NCI-H446 (cell line): ENCODE measurements around the gene AXDND1.
"Not testable (repeated sequence)": the region's sequence is repeated elsewhere in the genome, so short reads cannot be mapped to it uniquely, and the experiment has no call there.

Source experiments
- DNase-seq, 2 experiments: peaks; one replicate each; lab custom pipeline; 2025; lab: John Stamatoyannopoulos, UW

AXDND1 gene

GRCh38 chr1:179474713-179475112 lies 108.9 kb downstream of the AXDND1 start:
- DNase-seq, result no peak

DNA sequence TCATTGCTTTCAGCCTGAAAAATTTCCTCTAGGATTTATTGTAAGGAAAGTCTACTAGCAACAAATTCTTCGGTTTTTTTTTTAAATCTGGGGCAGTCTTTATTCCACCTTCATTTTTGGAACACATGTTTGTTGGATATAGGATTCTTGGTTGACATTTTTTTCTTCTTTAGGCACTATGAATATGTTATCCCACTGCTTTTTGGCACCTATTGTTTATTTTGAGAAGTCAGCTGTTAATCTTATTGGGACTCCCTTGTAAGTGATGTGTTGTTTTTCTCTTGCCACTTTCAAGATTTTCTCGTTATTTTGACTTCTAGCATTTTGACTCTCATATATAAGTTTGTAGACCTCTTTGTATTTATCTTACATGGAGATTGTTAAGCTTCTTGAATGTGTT lies 110.7 kb downstream of the AXDND1 start:
- no peak for DNase-seq

GRCh38 chr1:179478370-179478769 lies 112.6 kb downstream of the AXDND1 start:
- DNase-seq, result no peak

DNA sequence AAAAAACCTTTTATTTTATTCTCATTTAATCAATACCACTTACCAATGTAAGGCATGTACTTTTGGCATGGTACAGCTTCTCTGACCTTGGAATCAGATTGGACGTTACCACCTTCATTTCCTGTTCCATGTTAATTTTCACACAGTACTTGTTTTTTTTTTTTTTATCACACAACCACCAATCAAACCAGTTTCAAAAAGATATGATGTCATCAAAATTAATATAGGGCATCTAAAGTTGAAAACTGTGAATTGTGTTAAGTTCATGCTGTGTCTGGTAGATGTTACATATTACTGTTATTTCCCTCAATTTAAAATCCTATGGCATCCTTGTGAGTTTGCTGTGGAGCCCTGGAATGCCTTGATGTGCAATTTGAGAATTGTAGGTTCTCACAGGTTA lies 124.8 kb downstream of the AXDND1 start:
- DNase-seq, result no peak

DNA sequence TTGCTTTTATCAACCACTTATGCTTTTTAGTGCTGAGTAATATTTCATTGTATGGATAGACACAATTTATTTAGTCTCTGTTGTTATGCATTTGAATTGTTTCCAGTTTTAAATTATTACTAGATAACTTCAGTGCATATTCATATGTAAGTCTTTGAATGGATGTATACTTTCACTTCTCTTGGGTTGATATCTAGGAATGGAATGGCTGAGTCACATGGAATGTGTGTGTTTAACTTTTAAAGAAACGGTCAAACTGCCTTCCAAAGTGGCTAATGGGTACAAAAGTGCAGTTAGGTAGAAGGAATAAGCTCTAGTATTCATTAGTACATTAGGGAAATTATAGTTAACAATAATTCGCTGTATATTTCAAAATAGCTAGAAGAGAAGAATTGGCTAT lies 127.6 kb downstream of the AXDND1 start:
- DNase-seq, result no peak

DNA sequence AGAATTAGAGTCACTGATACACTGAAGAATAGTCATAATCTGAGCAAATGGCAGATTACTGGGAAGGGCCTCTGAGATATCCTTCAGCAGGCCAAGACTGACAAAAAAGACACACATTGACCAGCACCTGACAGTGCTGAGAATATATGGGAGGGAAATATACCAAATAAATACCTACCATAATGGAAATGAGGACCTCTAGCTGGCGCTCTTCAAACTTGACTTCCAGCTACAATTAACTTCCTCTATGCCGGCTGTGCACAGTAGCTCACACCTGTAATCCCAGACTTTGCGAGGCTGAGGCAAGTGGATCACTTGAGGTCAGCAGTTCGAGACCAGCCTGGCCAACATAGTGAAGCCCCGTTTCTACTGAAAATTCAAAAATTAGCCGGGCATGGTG lies 140.4 kb downstream of the AXDND1 start:
- DNase-seq, result no peak

DNA sequence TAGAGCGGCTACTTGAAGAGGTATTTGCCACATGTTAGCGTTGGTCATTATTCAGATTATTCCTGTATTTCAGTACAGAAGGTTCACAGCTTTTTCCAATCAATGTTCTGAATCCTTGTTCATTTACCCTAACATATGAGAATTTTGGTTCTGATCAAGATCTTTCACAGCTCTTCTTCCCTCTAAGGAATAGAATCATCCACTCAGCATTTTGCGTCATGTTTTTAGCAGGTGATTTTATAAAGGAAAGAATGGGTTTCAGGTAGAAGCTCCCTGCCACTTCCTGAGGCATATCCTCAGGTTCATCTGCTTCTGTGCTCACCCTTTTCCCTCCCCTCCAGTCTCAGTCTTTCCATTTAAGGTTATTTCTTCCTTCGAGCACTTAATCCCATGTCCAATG lies 143.6 kb downstream of the AXDND1 start:
- no peak for DNase-seq

GRCh38 chr1:179510038-179510437 lies 144.3 kb downstream of the AXDND1 start:
- DNase-seq, result no peak

- no peak for DNase-seq
These were observed 151.4 kb downstream of the AXDND1 start for GRCh38 chr1:179516976-179517705.

DNA sequence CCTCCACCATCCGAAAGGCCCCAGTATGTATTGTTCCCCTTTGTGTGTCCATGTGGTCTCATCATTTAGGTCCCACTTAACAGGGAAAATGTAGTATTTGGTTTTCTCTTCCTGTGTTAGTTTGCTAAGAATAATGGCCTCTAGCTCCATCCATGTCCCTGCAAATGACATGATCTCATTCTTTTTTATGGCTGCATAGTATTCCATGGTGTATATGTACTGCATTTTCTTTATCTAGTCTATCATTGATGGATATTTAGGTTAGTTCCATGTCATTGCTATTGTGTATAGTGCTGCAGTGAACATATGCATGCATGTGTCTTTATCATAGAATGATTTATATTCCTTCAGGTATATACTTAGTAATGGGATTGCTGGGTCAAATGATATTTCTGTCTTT lies 152.8 kb downstream of the AXDND1 start:
- not testable (repeated sequence) for DNase-seq

GRCh38 chr1:179529482-179530195 lies 163.9 kb downstream of the AXDND1 start:
- DNase-seq, result no peak

DNA sequence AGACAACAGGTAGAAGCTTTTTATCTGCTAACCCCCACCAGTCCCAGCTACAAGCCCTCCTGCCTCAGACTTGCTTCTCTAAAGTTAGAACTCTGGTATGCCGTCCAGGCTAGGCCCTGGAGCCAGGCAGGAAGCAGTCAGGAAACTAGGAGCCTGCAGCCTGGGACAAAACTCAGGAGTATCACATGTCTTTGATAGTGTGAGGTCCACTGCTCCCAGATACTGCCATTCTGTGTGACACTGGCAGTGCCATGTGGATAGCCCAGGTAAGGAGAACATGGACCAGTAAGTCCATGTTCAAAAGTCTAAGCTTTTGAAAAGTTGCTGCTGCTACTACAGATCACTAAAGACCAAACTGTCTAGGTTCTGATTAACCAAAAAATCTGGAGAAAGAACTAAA lies 164.6 kb downstream of the AXDND1 start:
- DNase-seq, result no peak

- DNase-seq, result no peak
These were observed 176.0 kb downstream of the AXDND1 start for GRCh38 chr1:179541774-179542173.

GRCh38 chr1:179545321-179545720 lies 179.6 kb downstream of the AXDND1 start:
- no peak for DNase-seq

- no peak for DNase-seq
These were observed 181.3 kb downstream of the AXDND1 start for GRCh38 chr1:179547021-179547535.

DNA sequence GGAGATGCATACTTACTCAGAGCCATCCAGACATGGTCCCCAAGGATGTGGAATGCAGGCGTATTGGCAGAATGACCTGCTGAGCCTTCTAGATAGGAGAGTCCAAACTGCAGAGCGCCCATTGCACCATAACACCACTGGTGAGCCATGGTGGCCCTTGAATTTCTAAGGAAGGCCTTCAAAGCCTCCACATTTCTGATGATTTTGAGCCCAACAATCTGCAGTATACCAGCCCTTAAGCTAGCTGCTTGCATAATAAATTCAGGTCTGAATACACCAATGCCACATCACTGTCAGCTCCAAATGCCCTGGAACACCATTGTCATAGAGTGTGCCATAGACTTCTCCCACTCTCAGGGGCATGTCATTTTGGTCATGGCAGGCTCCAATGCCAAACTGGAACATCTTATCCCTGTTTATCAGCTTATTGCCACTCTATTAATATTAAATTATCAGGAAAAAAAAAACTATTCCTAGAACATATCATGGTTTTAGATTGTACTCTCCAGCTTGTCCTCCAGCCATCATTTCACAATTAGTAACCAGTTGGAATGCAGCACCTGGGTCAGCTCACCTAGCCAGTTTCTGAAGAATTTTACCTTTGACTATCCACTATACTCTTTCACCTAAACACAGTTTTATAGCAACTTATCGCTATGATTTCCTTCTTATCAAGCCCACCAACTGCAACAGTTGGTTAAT lies 183.0 kb downstream of the AXDND1 start:
- no peak for DNase-seq

- DNase-seq, result no peak
These were observed 183.6 kb downstream of the AXDND1 start for GRCh38 chr1:179549368-179549700.

DNA sequence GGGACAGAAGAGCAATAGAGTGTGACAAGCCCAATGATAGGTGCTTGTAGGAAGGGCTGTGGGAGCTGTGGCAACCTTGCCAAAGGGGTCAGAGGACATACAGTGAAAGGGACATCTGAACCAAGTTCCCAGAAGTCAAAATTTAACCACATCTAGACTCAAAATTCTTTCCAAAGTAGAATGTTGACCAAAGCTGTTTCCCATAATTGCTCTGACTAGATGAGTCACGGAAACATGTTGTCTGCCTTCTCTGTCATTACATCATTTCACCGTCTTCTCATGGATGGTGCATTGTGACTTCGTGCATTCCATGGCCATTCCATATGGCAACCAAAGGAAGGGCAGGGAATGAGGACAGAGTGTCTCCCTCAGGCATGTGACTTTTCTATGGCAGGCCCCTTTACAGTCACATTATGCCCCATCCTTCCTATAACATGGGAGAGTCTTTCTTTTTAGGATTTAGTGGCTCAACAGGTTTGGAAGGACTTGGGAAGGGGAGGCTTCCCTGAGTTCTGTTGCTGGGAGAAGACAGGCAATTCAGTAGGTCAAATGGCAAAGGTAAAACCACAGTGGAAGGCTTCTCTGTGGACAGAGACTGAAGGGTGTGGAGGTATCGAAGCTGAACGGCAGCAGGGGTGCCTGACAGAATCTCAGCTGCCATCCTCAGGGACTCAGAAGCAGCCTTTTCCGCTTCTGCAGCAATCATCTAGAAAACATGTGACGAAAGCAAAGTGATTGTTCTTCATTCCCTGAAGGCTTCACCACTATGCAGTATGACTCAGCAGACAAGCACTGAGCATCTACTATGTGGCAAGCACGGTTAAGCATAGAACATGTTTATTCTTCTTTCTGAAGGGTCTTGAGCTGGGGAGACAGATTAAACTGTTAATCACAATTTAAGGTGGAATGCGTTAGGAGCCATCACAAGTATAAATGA lies 185.2 kb downstream of the AXDND1 start:
- DNase-seq, result no peak

DNA sequence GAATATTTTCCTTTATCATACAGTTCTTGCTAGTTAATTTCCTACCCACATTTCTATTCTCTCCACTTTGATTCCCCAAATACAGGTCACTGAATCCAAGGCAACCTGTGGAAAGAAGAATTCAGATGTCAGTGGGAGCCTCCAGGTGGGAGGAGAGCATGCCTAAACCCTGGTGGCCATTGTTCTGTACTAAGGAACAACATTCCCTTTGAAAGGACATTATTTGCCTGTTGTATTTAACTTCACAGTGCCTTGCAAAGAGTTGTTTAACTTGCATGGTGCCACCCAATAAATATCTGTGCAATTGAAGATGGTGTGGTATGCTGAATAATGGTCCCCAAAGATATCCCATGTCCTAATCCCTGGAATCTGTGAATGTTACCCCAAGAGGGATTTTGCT lies 188.7 kb downstream of the AXDND1 start:
- DNase-seq, result no peak

GRCh38 chr1:179558078-179558477 lies 192.3 kb downstream of the AXDND1 start:
- no peak for DNase-seq

DNA sequence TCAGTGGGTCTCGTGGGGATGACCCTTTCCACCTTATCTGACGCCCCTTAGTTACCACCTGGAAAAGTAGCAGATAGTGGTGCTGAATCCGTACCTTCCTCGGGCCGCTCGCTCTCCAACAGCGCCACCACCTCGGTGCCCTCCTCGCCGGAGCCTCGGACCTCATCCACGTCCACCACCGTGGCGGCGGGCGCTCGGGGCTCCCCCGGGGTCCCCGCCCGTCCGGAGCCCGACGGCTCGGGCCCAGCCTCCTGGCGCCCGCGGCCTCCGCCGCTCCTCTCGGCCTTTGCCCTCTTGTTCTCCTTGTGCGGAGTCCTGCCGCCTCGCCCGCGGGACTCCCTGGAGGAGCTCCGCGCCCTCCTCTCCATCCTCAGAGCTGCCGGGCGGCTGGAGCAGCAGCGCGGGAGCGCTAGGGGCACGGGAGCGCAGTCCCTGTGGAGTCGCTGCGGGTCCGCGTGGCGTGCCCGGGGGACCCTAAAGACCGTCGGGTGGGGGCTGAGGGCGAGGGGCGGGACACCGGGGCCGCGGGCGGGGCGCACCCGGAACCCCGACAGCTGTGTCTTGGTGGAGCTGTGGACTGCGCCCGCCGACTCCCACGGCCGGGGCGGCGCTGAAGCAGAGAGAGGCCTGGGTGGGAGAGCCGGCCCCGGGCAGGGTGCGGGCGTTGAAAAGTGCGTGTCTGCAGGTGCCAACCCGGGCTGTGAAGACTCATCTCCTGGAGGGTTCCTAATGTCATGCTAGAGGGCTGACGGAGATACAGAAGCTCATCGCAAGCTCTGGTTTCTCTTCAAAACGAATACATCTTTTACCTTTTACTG lies 209.9 kb downstream of the AXDND1 start, which contains the start of gene NPHS2:
Gene NPHS2, minus strand, starts transcription at position 452 of the 818 bp plus-strand sequence. Its CDS starts 84 bp downstream, at position 368.
- DNase-seq, result no peak
